Activated T-cell treated with anti-CD3 and anti-CD28 coated beads, Interleukin-2, amount 50 U/mL, for 72 hours (primary cell): ENCODE results near the gene AFF3. TPM values are rescaled to one million over a fixed set of nuclear protein-coding genes. Genes with fewer than 3 reads are reported as not detected.

Experiments
- ATAC-seq, 2 donors: fragments of 150-1000 bp; cut with Tn5 transposase; replicated peaks in 1 of 2; 2 replicates each; pipeline ENCODE4 v1.10.0; 2021; ENCODE audit warnings: moderate library complexity in 2 of 2, mild to moderate bottlenecking in 1 of 2
- DNase-seq, 2 donors: peaks; one replicate each; pipeline ENCODE4 v3.0.0; 2021 to 2022; ENCODE audit warnings: mixed read lengths in 1 of 2
- H3K27ac Mint-ChIP-seq: one replicate; pipeline ENCODE4 v1.8.0; 2022; ENCODE audit warnings: mild to moderate bottlenecking, moderate library complexity, mixed read lengths
- H3K27me3 Mint-ChIP-seq: one replicate; pipeline ENCODE4 v1.8.0; 2022; ENCODE audit warnings: low read depth, mixed read lengths
- H3K36me3 Mint-ChIP-seq, 2 donors: one replicate each; pipeline ENCODE4 v1.8.0; 2022; ENCODE audit warnings: mixed read lengths in 2 of 2, mild to moderate bottlenecking in 1 of 2; ENCODE audit not compliant: insufficient read depth in 2 of 2
- H3K4me1 Mint-ChIP-seq: one replicate; pipeline ENCODE4 v1.8.0; 2022; ENCODE audit warnings: low read depth, mixed read lengths
- H3K4me3 Mint-ChIP-seq, 2 donors: one replicate each; pipeline ENCODE4 v1.8.0; 2022; ENCODE audit warnings: mild to moderate bottlenecking in 2 of 2, mixed read lengths in 2 of 2, moderate library complexity in 2 of 2
- H3K9me3 Mint-ChIP-seq, 2 donors: one replicate each; pipeline ENCODE4 v1.8.0; 2022; ENCODE audit warnings: mixed read lengths in 2 of 2
- total RNA-seq, 2 donors: library from RNA; stranded (reverse); gene quantifications; one replicate each; pipeline ENCODE4 v1.2.3, GENCODE V29; 2022

Gene AFF3
- total RNA-seq, 2 donors from 2014 or later = 0.39 to 2.6 TPM

GRCh38 chr2:99572373-99573164, 569.8 kb downstream of the AFF3 start:
- Mint-ChIP-seq H3K4me1 (no peaks in the 10 kb centered on the region), H3K27me3 (no peaks in the 10 kb centered on the region), H3K27ac (no peak overlapping the region), H3K4me3 (no peak overlapping the region), H3K9me3 (no peaks in the 10 kb centered on the region), H3K36me3 (no peaks in the 10 kb centered on the region)
- ATAC-seq = no peak
- DNase-seq = no peak

GRCh38 chr2:99571954-99572353, 570.4 kb downstream of the AFF3 start:
- no peaks in the 10 kb centered on the region for H3K9me3 Mint-ChIP-seq
- H3K27ac Mint-ChIP-seq = no peak overlapping the region
- DNase-seq = no peak
- no peak overlapping the region for H3K4me3 Mint-ChIP-seq
- H3K36me3 Mint-ChIP-seq = no peaks in the 10 kb centered on the region
- H3K4me1 Mint-ChIP-seq = no peaks in the 10 kb centered on the region
- no peak for ATAC-seq
- H3K27me3 Mint-ChIP-seq = no peaks in the 10 kb centered on the region

- ATAC-seq (no peak), DNase-seq (no peak)
- Mint-ChIP-seq H3K4me3 (no peak overlapping the region), H3K4me1 (no peaks in the 10 kb centered on the region), H3K9me3 (no peaks in the 10 kb centered on the region), H3K27ac (no peak overlapping the region), H3K36me3 (no peaks in the 10 kb centered on the region), H3K27me3 (no peaks in the 10 kb centered on the region)
Observed at GRCh38 chr2:99571533-99571932, 570.9 kb downstream of the AFF3 start.

GRCh38 chr2:99571021-99571420, 571.4 kb downstream of the AFF3 start:
- Mint-ChIP-seq H3K27me3 (no peaks in the 10 kb centered on the region), H3K4me3 (no peak overlapping the region), H3K4me1 (no peaks in the 10 kb centered on the region), H3K36me3 (no peaks in the 10 kb centered on the region), H3K9me3 (no peaks in the 10 kb centered on the region), H3K27ac (no peak overlapping the region)
- ATAC-seq (no peak), DNase-seq (no peak)

- no peaks in the 10 kb centered on the region for H3K9me3 Mint-ChIP-seq
- H3K27me3 Mint-ChIP-seq = no peaks in the 10 kb centered on the region
- H3K36me3 Mint-ChIP-seq = no peaks in the 10 kb centered on the region
- H3K27ac Mint-ChIP-seq = no peak overlapping the region
- ATAC-seq (no peak), DNase-seq (no peak)
- H3K4me1 Mint-ChIP-seq = no peaks in the 10 kb centered on the region
- H3K4me3 Mint-ChIP-seq = no peak overlapping the region
Observed at GRCh38 chr2:99569386-99569785, 573.0 kb downstream of the AFF3 start.

GRCh38 chr2:99565227-99565626, 577.2 kb downstream of the AFF3 start:
- Mint-ChIP-seq H3K4me3 (no peak overlapping the region), H3K4me1 (no peaks in the 10 kb centered on the region), H3K27me3 (no peaks in the 10 kb centered on the region), H3K27ac (no peak overlapping the region), H3K9me3 (no peaks in the 10 kb centered on the region), H3K36me3 (no peaks in the 10 kb centered on the region)
- DNase-seq (no peak), ATAC-seq (no peak)

GRCh38 chr2:99562516-99562915, 579.9 kb downstream of the AFF3 start:
- Mint-ChIP-seq H3K9me3 (no peaks in the 10 kb centered on the region), H3K4me1 (peaks cover 8% of the 10 kb centered on the region), H3K27me3 (no peaks in the 10 kb centered on the region), H3K4me3 (no peak overlapping the region), H3K36me3 (no peaks in the 10 kb centered on the region), H3K27ac (no peak overlapping the region)
- no peak for DNase-seq
- ATAC-seq = no peak

GRCh38 chr2:99561804-99562203, 580.6 kb downstream of the AFF3 start:
- Mint-ChIP-seq H3K36me3 (no peaks in the 10 kb centered on the region), H3K9me3 (no peaks in the 10 kb centered on the region), H3K27ac (no peak overlapping the region), H3K4me1 (peaks cover 8% of the 10 kb centered on the region), H3K27me3 (no peaks in the 10 kb centered on the region), H3K4me3 (no peak overlapping the region)
- DNase-seq (no peak), ATAC-seq (no peak)

GRCh38 chr2:99559075-99559662, 583.2 kb downstream of the AFF3 start:
- Mint-ChIP-seq H3K4me3 (no peak overlapping the region), H3K27me3 (no peaks in the 10 kb centered on the region), H3K27ac (no peak overlapping the region), H3K9me3 (no peaks in the 10 kb centered on the region), H3K4me1 (peaks cover 8% of the 10 kb centered on the region), H3K36me3 (no peaks in the 10 kb centered on the region)
- ATAC-seq (peak; percentile 85 to 93), DNase-seq (peak; percentile 79 to 84)

GRCh38 chr2:99555404-99555803, 587.0 kb downstream of the AFF3 start:
- Mint-ChIP-seq H3K27me3 (no peaks in the 10 kb centered on the region), H3K4me1 (peaks cover 8% of the 10 kb centered on the region), H3K9me3 (no peaks in the 10 kb centered on the region), H3K27ac (no peak overlapping the region), H3K4me3 (no peak overlapping the region), H3K36me3 (no peaks in the 10 kb centered on the region)
- DNase-seq (no peak), ATAC-seq (no peak)

GRCh38 chr2:99554871-99555270, 587.5 kb downstream of the AFF3 start:
- Mint-ChIP-seq H3K36me3 (no peaks in the 10 kb centered on the region), H3K27me3 (no peaks in the 10 kb centered on the region), H3K27ac (no peak overlapping the region), H3K4me1 (peaks cover 8% of the 10 kb centered on the region), H3K9me3 (no peaks in the 10 kb centered on the region), H3K4me3 (no peak overlapping the region)
- ATAC-seq (no peak), DNase-seq (no peak)

GRCh38 chr2:99554238-99554637, 588.2 kb downstream of the AFF3 start:
- H3K27ac Mint-ChIP-seq = no peak overlapping the region
- no peaks in the 10 kb centered on the region for H3K27me3 Mint-ChIP-seq
- no peaks in the 10 kb centered on the region for H3K36me3 Mint-ChIP-seq
- H3K4me3 Mint-ChIP-seq = no peak overlapping the region
- peaks cover 6% of the 10 kb centered on the region for H3K4me1 Mint-ChIP-seq
- H3K9me3 Mint-ChIP-seq = no peaks in the 10 kb centered on the region
- DNase-seq (no peak), ATAC-seq (no peak)

- H3K36me3 Mint-ChIP-seq = no peaks in the 10 kb centered on the region
- H3K9me3 Mint-ChIP-seq = no peaks in the 10 kb centered on the region
- H3K27me3 Mint-ChIP-seq = no peaks in the 10 kb centered on the region
- DNase-seq (no peak), ATAC-seq (no peak)
- H3K4me3 Mint-ChIP-seq = no peak overlapping the region
- H3K4me1 Mint-ChIP-seq = no peaks in the 10 kb centered on the region
- no peak overlapping the region for H3K27ac Mint-ChIP-seq
Observed at GRCh38 chr2:99552529-99552928, 589.9 kb downstream of the AFF3 start.

GRCh38 chr2:99550368-99550767, 592.0 kb downstream of the AFF3 start:
- no peaks in the 10 kb centered on the region for H3K27me3 Mint-ChIP-seq

More at GRCh38 chr2:99550368-99550767, 592.0 kb downstream of the AFF3 start:
- no peak overlapping the region for H3K27ac Mint-ChIP-seq
- no peaks in the 10 kb centered on the region for H3K4me1 Mint-ChIP-seq
- no peaks in the 10 kb centered on the region for H3K9me3 Mint-ChIP-seq
- no peak for DNase-seq
- H3K4me3 Mint-ChIP-seq = no peak overlapping the region
- no peak for ATAC-seq
- H3K36me3 Mint-ChIP-seq = no peaks in the 10 kb centered on the region
